Bronchial epithelial cell (primary cell): ENCODE data around the gene ANKFN1. TPM values are rescaled to one million over a fixed set of nuclear protein-coding genes. Genes with fewer than 3 reads are reported as not detected.
A peak's percentile ranks its signal among the peaks of the same experiment; 100 is the strongest.

Experiments
- DNase-seq: peaks from one replicate; pipeline ENCODE4 v3.0.0-alpha.2; 2010; ENCODE audit warnings: low read depth
- FAIRE-seq: peaks from 2 replicates; lab custom pipeline; 2011; peaks lifted over from hg19 to GRCh38; lab: Jason Lieb, UNC
- H3K27me3 ChIP-seq: 2 replicates; pipeline ENCODE4 v1.5.1; 2011; ENCODE audit warnings: low read length; ENCODE audit not compliant: control insufficient read depth, insufficient read depth
- H3K36me3 ChIP-seq: 2 replicates; pipeline ENCODE4 v1.5.1; 2011; ENCODE audit warnings: low read length; ENCODE audit not compliant: control insufficient read depth, insufficient read depth
- H3K4me3 ChIP-seq: 2 replicates; pipeline ENCODE4 v1.5.1; 2011; ENCODE audit warnings: mild to moderate bottlenecking, low read depth, low read length, control low read depth
- total RNA-seq: library from RNA; depleted of rRNA; stranded (reverse); fragments of >200 nt; gene quantifications from 2 replicates; pipeline ENCODE4 v1.2.1, GENCODE V29; 2014
- TF ChIP-seq, protein P1 (sequence below): IDR thresholded peaks from 2 replicates; pipeline ENCODE4 v1.5.1; 2011; ENCODE audit warnings: mild to moderate bottlenecking, moderate library complexity, low read length, control low read depth, inconsistent platforms; ENCODE audit not compliant: insufficient read depth, severe bottlenecking

ANKFN1 gene
- total RNA-seq, 1 donor from 2014 or later: under 0.01 TPM

- no peak for FAIRE-seq
- Histone ChIP-seq H3K4me3 (no peak overlapping the region), H3K36me3 (no peaks in the 10 kb centered on the region), H3K27me3 (no peaks in the 10 kb centered on the region)
- TF ChIP-seq, protein P1, sequence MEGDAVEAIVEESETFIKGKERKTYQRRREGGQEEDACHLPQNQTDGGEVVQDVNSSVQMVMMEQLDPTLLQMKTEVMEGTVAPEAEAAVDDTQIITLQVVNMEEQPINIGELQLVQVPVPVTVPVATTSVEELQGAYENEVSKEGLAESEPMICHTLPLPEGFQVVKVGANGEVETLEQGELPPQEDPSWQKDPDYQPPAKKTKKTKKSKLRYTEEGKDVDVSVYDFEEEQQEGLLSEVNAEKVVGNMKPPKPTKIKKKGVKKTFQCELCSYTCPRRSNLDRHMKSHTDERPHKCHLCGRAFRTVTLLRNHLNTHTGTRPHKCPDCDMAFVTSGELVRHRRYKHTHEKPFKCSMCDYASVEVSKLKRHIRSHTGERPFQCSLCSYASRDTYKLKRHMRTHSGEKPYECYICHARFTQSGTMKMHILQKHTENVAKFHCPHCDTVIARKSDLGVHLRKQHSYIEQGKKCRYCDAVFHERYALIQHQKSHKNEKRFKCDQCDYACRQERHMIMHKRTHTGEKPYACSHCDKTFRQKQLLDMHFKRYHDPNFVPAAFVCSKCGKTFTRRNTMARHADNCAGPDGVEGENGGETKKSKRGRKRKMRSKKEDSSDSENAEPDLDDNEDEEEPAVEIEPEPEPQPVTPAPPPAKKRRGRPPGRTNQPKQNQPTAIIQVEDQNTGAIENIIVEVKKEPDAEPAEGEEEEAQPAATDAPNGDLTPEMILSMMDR: no peak
- DNase-seq: no peak
Measured at GRCh38 chr17:56449176-56449575, 295.9 kb downstream of the ANKFN1 start.

DNA sequence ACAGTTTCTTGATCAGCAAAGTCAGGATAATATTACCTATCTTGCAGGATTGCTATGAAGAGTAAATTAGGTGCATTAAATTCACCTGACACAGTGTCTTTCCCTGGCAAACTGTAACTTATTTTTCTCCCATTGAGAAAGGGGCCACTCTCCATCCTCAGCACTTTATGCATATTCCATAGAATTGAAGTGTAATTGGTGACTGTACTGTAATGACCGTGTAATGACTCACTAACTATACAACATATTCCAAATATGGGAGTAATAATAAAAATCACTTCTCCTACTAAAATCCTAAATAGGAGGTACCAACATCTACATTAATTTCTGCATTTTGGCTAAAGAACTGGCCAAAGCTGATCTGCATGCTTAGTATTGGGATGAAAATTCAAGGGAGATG lies 298.4 kb downstream of the ANKFN1 start:
- FAIRE-seq (no peak), DNase-seq (peak; percentile 20)
- Histone ChIP-seq H3K4me3 (no peak overlapping the region), H3K27me3 (no peaks in the 10 kb centered on the region), H3K36me3 (no peaks in the 10 kb centered on the region)
- TF ChIP-seq, protein P1: no peak

DNA sequence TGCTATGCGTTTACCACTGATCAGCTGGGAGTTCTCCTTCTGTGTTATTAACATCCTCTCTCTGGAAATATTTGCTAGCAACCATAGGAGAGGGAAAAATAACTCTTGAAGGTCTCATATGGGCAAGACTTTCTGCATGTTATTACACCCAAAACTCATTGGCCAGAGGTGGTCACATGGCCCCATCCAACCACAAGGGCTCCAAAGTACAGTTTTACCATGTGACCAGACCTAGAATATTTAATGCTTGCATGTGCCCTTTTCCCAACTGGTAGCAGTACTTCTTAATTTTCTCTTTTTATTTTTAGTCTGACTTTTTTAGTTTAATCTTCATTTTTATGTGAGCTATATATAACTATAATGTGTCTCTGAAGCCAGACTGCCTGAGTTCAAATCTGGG lies 299.2 kb downstream of the ANKFN1 start:
- TF ChIP-seq, protein P1: no peak

GRCh38 chr17:56457501-56457900 lies 304.2 kb downstream of the ANKFN1 start:
- no peak for DNase-seq

More for the DNA sequence above, 299.2 kb downstream of the ANKFN1 start:
- no peak for FAIRE-seq
- Histone ChIP-seq H3K4me3 (no peak overlapping the region), H3K36me3 (no peaks in the 10 kb centered on the region), H3K27me3 (no peaks in the 10 kb centered on the region)
- no peak for DNase-seq

DNA sequence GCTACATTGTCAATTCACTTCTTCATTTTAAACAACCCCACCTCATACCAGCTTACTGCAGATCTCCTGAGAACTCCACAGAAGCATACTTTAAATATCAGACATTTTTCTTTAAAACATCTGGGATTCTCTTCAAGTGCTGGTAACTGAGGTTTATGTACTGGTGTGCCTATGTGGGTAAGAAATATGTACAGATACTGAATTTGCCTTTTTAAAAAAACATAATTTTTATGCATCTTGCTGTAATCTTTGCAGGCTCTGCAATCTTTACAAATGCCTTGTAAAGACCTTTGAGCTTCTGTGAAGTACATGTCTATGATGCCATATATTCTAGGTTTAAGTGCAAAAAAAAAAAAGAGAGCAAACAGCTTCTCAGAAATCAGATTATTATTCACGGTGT lies 312.6 kb downstream of the ANKFN1 start:
- no peak for FAIRE-seq
- H3K27me3 ChIP-seq: no peaks in the 10 kb centered on the region

More at GRCh38 chr17:56457501-56457900, 304.2 kb downstream of the ANKFN1 start:
- FAIRE-seq: no peak
- no peaks in the 10 kb centered on the region for H3K27me3 ChIP-seq
- no peak overlapping the region for H3K4me3 ChIP-seq
- no peaks in the 10 kb centered on the region for H3K36me3 ChIP-seq
- TF ChIP-seq, protein P1: no peak

More for the DNA sequence above, 312.6 kb downstream of the ANKFN1 start:
- no peak for DNase-seq
- no peak overlapping the region for H3K4me3 ChIP-seq
- TF ChIP-seq, protein P1: no peak
- no peaks in the 10 kb centered on the region for H3K36me3 ChIP-seq
